IMR-90 (cell line): ENCODE results near the gene SLC6A12. TPM values are rescaled to one million over a fixed set of nuclear protein-coding genes. Genes with fewer than 3 reads are reported as not detected.

Source experiments
- ATAC-seq: fragments of 200-7000 bp; cut with Tn5 transposase; 2 replicates; pipeline ENCODE4 v1.9.1; 2020; ENCODE audit warnings: low read depth, mild to moderate bottlenecking, moderate library complexity
- BruUV-seq: library from RNA; stranded (reverse); fragments of 400-500 nt; replicated peaks from 2 replicates; lab custom pipeline; 2021; lab: Mats Ljungman, UMichigan
- CTCF ChIA-PET: fragments of 300-600 bp; formaldehyde crosslinking; extraction: SDS; loops from one replicate; lab custom pipeline; 2021; ENCODE audit warnings: antibody characterized with exemption; lab: Yijun Ruan, JAX
- POLR2A ChIA-PET: fragments of 300-600 bp; sonication (Branson Sonifier 250); formaldehyde crosslinking; loops from one replicate; lab custom pipeline; 2022; ENCODE audit warnings: antibody characterized with exemption; ENCODE audit not compliant: unreplicated experiment; lab: Charles Lee
- DNase-seq: peaks from one replicate; pipeline ENCODE4 v3.0.0; 2013
- H2AFZ ChIP-seq: replicated peaks from 2 replicates; pipeline ENCODE3; 2013; ENCODE audit warnings: low read length, mild to moderate bottlenecking; ENCODE audit not compliant: poor library complexity
- H2AK5ac ChIP-seq: 2 replicates; pipeline ENCODE4 v1.6.1; 2013; ENCODE audit warnings: low read depth, low read length, inconsistent platforms
- H2AK9ac ChIP-seq: replicated peaks from 2 replicates; pipeline ENCODE3; 2013; ENCODE audit warnings: mild to moderate bottlenecking, low read depth, low read length, moderate library complexity; ENCODE audit not compliant: poor library complexity
- H2BK120ac ChIP-seq: 2 replicates; pipeline ENCODE4 v1.6.1; 2013; ENCODE audit warnings: low read depth, low read length, inconsistent platforms
- H2BK15ac ChIP-seq: 3 replicates; pipeline ENCODE4 v1.6.1; 2013; ENCODE audit warnings: low read depth, low read length, inconsistent platforms
- H2BK20ac ChIP-seq: 2 replicates; pipeline ENCODE4 v1.6.1; 2013; ENCODE audit warnings: low read depth, mild to moderate bottlenecking, inconsistent platforms, low read length, moderate library complexity
- H2BK5ac ChIP-seq: 2 replicates; pipeline ENCODE4 v1.6.1; 2013; ENCODE audit warnings: mild to moderate bottlenecking, low read depth, low read length, inconsistent platforms; ENCODE audit not compliant: poor library complexity, severe bottlenecking
- H3K14ac ChIP-seq: replicated peaks from 2 replicates; pipeline ENCODE4 v1.6.1; 2013; ENCODE audit warnings: low read depth, low read length, inconsistent platforms
- H3K18ac ChIP-seq: 2 replicates; pipeline ENCODE4 v1.6.1; 2013; ENCODE audit warnings: low read depth, low read length, control low read depth
- H3K23ac ChIP-seq: 2 replicates; pipeline ENCODE4 v1.6.1; 2013; ENCODE audit warnings: low read depth, low read length, inconsistent platforms
- H3K27ac ChIP-seq: 2 replicates; pipeline ENCODE4 v1.5.1; 2013; ENCODE audit warnings: mild to moderate bottlenecking, control low read depth, low read length; ENCODE audit not compliant: insufficient read depth
- H3K27me3 ChIP-seq: 2 replicates; pipeline ENCODE4 v1.6.1; 2013; ENCODE audit warnings: low read length; ENCODE audit not compliant: control insufficient read depth, insufficient read depth
- H3K36me3 ChIP-seq: 2 replicates; pipeline ENCODE4 v1.6.1; 2013; ENCODE audit warnings: low read length, mixed read lengths; ENCODE audit not compliant: control insufficient read depth, insufficient read depth
- H3K4ac ChIP-seq: 2 replicates; pipeline ENCODE4 v1.6.1; 2013; ENCODE audit warnings: low read depth, low read length, inconsistent platforms
- H3K4me1 ChIP-seq: 2 replicates; pipeline ENCODE4 v1.6.1; 2013; ENCODE audit warnings: low read length, mixed read lengths; ENCODE audit not compliant: control insufficient read depth, insufficient read depth
- H3K4me2 ChIP-seq: 2 replicates; pipeline ENCODE4 v1.6.1; 2013; ENCODE audit warnings: low read depth, mild to moderate bottlenecking, control low read depth, low read length, moderate library complexity
- H3K4me3 ChIP-seq: 2 replicates; pipeline ENCODE4 v1.5.1; 2013; ENCODE audit warnings: low read depth, mild to moderate bottlenecking, control low read depth, low read length, moderate library complexity; ENCODE audit not compliant: insufficient read depth
- H3K56ac ChIP-seq: 2 replicates; pipeline ENCODE4 v1.6.1; 2013; ENCODE audit warnings: low read length, inconsistent platforms; ENCODE audit not compliant: insufficient read depth; ENCODE audit errors: extremely low read depth
- H3K79me1 ChIP-seq, 2 experiments: 2 replicates each; pipeline ENCODE4 v1.6.1; 2013; ENCODE audit warnings: low read length in 2 of 2, inconsistent platforms in 1 of 2, low read depth in 1 of 2
- H3K9ac ChIP-seq: 2 replicates; pipeline ENCODE4 v1.6.1; 2013; ENCODE audit warnings: low read depth, low read length, control low read depth
- H3K9me1 ChIP-seq: 2 replicates; pipeline ENCODE4 v1.6.1; 2013; ENCODE audit warnings: low read length, inconsistent platforms; ENCODE audit not compliant: insufficient read depth
- H3K9me3 ChIP-seq: 2 replicates; pipeline ENCODE4 v1.6.1; 2013; ENCODE audit warnings: low read length; ENCODE audit not compliant: control insufficient read depth, insufficient read depth
- H4K20me1 ChIP-seq: 2 replicates; pipeline ENCODE4 v1.6.1; 2013; ENCODE audit warnings: low read length, inconsistent platforms; ENCODE audit not compliant: insufficient read depth
- H4K5ac ChIP-seq: 2 replicates; pipeline ENCODE4 v1.6.1; 2013; ENCODE audit warnings: mild to moderate bottlenecking, low read depth, low read length, control low read depth
- H4K8ac ChIP-seq, 2 experiments: 2 replicates each; pipeline ENCODE4 v1.6.1; 2013; ENCODE audit warnings: low read depth in 2 of 2, low read length in 2 of 2, control low read depth in 1 of 2, inconsistent platforms in 1 of 2
- H4K91ac ChIP-seq: 2 replicates; pipeline ENCODE4 v1.6.1; 2013; ENCODE audit warnings: low read depth, low read length, inconsistent platforms; ENCODE audit not compliant: insufficient read depth
- BHLHE40 ChIP-seq: fragments of 150-350 bp; IDR thresholded peaks from 2 replicates; pipeline ENCODE4 v1.6.1; 2016; ENCODE audit warnings: mild to moderate bottlenecking, low read depth, low read length
- CEBPB ChIP-seq: IDR thresholded peaks from 2 replicates; pipeline ENCODE4 v1.6.1; 2012; ENCODE audit warnings: low read depth, low read length, improper control_type of control experiment
- CHD1 ChIP-seq: IDR thresholded peaks from 2 replicates; pipeline ENCODE4 v1.6.1; 2012; ENCODE audit warnings: low read depth, low read length, improper control_type of control experiment
- ELK1 ChIP-seq: fragments of 150-350 bp; IDR thresholded peaks from 2 replicates; pipeline ENCODE4 v1.6.1; 2016; ENCODE audit warnings: low read depth, mild to moderate bottlenecking, low read length, moderate library complexity, borderline replicate concordance
- FOS ChIP-seq: fragments of 150-350 bp; IDR thresholded peaks from 2 replicates; pipeline ENCODE4 v1.6.1; 2016; ENCODE audit warnings: low read depth, low read length
- MAZ ChIP-seq: IDR thresholded peaks from 2 replicates; pipeline ENCODE4 v1.6.1; 2012; ENCODE audit warnings: low read depth, mild to moderate bottlenecking, low read length, improper control_type of control experiment, moderate library complexity, borderline replicate concordance
- MXI1 ChIP-seq: IDR thresholded peaks from 2 replicates; pipeline ENCODE4 v1.6.1; 2012; ENCODE audit warnings: low read depth, mild to moderate bottlenecking, low read length, moderate library complexity, borderline replicate concordance
- RAD21 ChIP-seq: IDR thresholded peaks from 2 replicates; pipeline ENCODE4 v1.6.1; 2012; ENCODE audit warnings: low read length, improper control_type of control experiment
- RCOR1 ChIP-seq: IDR thresholded peaks from 2 replicates; pipeline ENCODE4 v1.6.1; 2012; ENCODE audit warnings: mild to moderate bottlenecking, low read length, improper control_type of control experiment; ENCODE audit not compliant: insufficient replicate concordance
- RFX5 ChIP-seq: IDR thresholded peaks from 2 replicates; pipeline ENCODE4 v1.8.0; 2012; ENCODE audit warnings: low read depth, mild to moderate bottlenecking, low read length, moderate library complexity
- WGBS, 2 experiments: methylation state at CpG; one replicate each; pipeline versions ENCODE4 v1.1.5 to v1.1.7; 2013; ENCODE audit warnings: missing lambda C conversion rate in 2 of 2; ENCODE audit not compliant: insufficient read length in 1 of 2; ENCODE audit errors: extremely low coverage in 2 of 2; 5-methylcytosine and 5-hydroxymethylcytosine counted together
- dilution Hi-C: fragments of 300-500 bp; cut with HindIII; formaldehyde crosslinking; loops from one replicate; pipeline ENCODE4 v1.14.3; 2018; ENCODE audit warnings: low sequenced_read_pairs; ENCODE audit not compliant: unreplicated experiment
- in situ Hi-C: fragments of 300-500 bp; cut with MboI; formaldehyde crosslinking; loops from 3 replicates; pipeline ENCODE4 v1.14.3; 2019; ENCODE audit warnings: low sequenced_read_pairs, inconsistent platforms, mixed read lengths
- intact Hi-C: fragments of 100-400 bp; cut with micrococcal nuclease; formaldehyde crosslinking; loops from 2 replicates; pipeline ENCODE4 v1.10.0; 2022
- polyA plus RNA-seq, 3 experiments: library from polyadenylated mRNA; depleted of rRNA; stranded (reverse); fragments of >200 nt; gene quantifications; 2 replicates each; pipeline ENCODE4 v1.2.3, GENCODE V29; 2012; ENCODE audit warnings: low replicate concordance in 1 of 3
- total RNA-seq: library from RNA; depleted of rRNA; stranded (reverse); fragments of >200 nt; gene quantifications from 2 replicates; pipeline ENCODE4 v1.2.3, GENCODE V29; 2012

Gene SLC6A12
- total and polyA plus RNA-seq, 2 of the 4 experiments (the other 2 are of a cell fraction) = not detected

DNA sequence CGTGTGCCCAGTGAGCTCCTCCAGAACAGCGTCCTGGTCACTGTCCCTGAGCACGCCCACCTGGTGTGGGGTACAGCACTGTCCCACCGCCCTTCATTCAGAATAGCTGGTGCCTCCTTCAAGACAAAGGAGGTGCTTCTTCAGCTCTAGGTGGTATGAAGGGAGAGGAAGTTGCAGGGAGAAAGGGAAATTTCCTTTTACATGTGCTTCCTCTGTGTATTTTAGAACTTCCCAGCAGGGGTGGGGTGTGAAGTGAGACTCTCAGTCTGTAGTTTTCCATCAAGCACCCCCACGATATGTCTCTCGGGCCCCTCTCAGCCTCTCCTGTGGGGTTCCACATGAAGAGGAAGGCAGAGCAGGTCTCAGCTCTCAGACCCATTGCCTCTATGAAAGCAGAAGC lies 1.2 kb upstream of the SLC6A12 start:
- in situ Hi-C loops (no loop called here), intact Hi-C loops (no loop called here), dilution Hi-C loops (no loop called here)
- H3K4me2 ChIP-seq = no peak overlapping the region
- no peak overlapping the region for H2BK120ac ChIP-seq
- H3K18ac ChIP-seq = no peak overlapping the region
- H2BK20ac ChIP-seq = no peak overlapping the region
- H4K20me1 ChIP-seq = no peaks in the 10 kb centered on the region; the same call in 1 of the 2 replicates
- no peaks in the 10 kb centered on the region for H3K79me1 ChIP-seq
- H3K14ac ChIP-seq = no peak overlapping the region
- POLR2A ChIA-PET = no interaction called here
- no peaks in the 10 kb centered on the region for H3K9me3 ChIP-seq
- 61% methylated on average over 4 of the region's 6 CpGs; no CpG with 5 or more reads in 1 of the 2 experiments for WGBS, 2 experiments
- H3K4me1 ChIP-seq = peaks cover 2% of the 10 kb centered on the region; the same call in 1 of the 2 replicates
- H4K5ac ChIP-seq = no peak overlapping the region
- CTCF ChIA-PET = no interaction called here
- H3K9me1 ChIP-seq = no peaks in the 10 kb centered on the region
- H2AK9ac ChIP-seq = no peak overlapping the region
- no TSS peak for BruUV-seq
- DNase-seq (no peak), ATAC-seq (no peak)
- no peak overlapping the region for H3K4ac ChIP-seq
- H3K36me3 ChIP-seq = no peaks in the 10 kb centered on the region
- H3K23ac ChIP-seq = no peak overlapping the region
- no peak overlapping the region for H3K56ac ChIP-seq
- H2AFZ ChIP-seq = no peak overlapping the region
- H3K4me3 ChIP-seq = no peak overlapping the region
- no peak overlapping the region for H2BK5ac ChIP-seq
- H4K8ac ChIP-seq = no peak overlapping the region
- no peak overlapping the region for H3K27ac ChIP-seq
- no peak overlapping the region for H3K9ac ChIP-seq
- TF ChIP-seq BHLHE40 (no peak), RAD21 (no peak), CHD1 (no peak), MXI1 (no peak), MAZ (no peak), RCOR1 (no peak), FOS (no peak), ELK1 (no peak), CEBPB (no peak), RFX5 (no peak)
- peaks cover 64% of the 10 kb centered on the region for H3K27me3 ChIP-seq
- H2BK15ac ChIP-seq = no peak overlapping the region
- H2AK5ac ChIP-seq = no peak overlapping the region
- no peak overlapping the region for H4K91ac ChIP-seq
